ENCODE measurements around the gene AMBN.

DNA sequence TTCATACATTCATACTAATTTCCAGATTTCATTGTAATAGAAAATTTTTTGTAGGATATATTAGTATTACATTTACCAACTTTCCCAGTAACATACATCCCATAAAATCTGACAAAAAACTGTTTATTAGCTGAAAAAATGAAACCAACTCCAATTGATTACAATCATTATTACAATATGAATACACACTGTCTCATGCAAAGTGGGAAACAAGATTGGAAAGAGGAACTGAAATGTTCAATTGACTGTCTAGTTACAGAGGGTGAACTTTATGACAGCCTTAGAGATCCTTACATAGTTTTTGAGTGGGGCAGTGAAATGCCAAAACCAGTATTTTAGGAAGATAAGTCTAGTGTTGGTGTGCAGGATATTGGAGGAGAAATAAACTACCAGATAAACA, 2.3 kb upstream of the AMBN start:
- TF ChIP-seq, protein P1, sequence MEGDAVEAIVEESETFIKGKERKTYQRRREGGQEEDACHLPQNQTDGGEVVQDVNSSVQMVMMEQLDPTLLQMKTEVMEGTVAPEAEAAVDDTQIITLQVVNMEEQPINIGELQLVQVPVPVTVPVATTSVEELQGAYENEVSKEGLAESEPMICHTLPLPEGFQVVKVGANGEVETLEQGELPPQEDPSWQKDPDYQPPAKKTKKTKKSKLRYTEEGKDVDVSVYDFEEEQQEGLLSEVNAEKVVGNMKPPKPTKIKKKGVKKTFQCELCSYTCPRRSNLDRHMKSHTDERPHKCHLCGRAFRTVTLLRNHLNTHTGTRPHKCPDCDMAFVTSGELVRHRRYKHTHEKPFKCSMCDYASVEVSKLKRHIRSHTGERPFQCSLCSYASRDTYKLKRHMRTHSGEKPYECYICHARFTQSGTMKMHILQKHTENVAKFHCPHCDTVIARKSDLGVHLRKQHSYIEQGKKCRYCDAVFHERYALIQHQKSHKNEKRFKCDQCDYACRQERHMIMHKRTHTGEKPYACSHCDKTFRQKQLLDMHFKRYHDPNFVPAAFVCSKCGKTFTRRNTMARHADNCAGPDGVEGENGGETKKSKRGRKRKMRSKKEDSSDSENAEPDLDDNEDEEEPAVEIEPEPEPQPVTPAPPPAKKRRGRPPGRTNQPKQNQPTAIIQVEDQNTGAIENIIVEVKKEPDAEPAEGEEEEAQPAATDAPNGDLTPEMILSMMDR (optimal IDR thresholded peaks at IDR 0.05 in 1 of 3, IDR thresholded peaks at IDR 0.05 in 1 of 3, conservative IDR thresholded peaks at IDR 0.05 in 1 of 3; ENCODE audit: extremely low read depth in 1 of 3, insufficient read depth in 2 of 3, low read length in 3 of 3), result no peak
- no peak for TF ChIP-seq EZH2 (IDR thresholded peaks at IDR 0.05; ENCODE audit: low read length)
